Right lobe of liver (tissue), 4 donors: ENCODE data around the gene MAPK12.
"Not testable (repeated sequence)": the region's sequence is repeated elsewhere in the genome, so short reads cannot be mapped to it uniquely, and the experiment has no call there.

Experiments used
- CTCF ChIP-seq, 4 donors: fragments of 200-600 bp in 3 of 4; fragments of 450-650 bp in 1 of 4; IDR thresholded peaks; one replicate each; pipeline versions ENCODE4 v1.5.1 to v1.8.0; 2016 to 2022; ENCODE audit warnings: antibody characterized with exemption in 4 of 4, mild to moderate bottlenecking in 2 of 4
- POLR2A ChIP-seq: fragments of 450-650 bp; IDR thresholded peaks from one replicate; pipeline ENCODE4 v1.6.1; 2017; ENCODE audit warnings: antibody characterized with exemption, mild to moderate bottlenecking
- donor health status: DM: no; HTN: no; CAD: no.
- donor health status: DM: no; HTN: no; CAD: no.
- donor health status: DM: no; HTN: yes; CAD: no.

GRCh38 chr22:50204998-50205397 is 56.5 kb downstream of the MAPK12 start:
- not testable (repeated sequence) for TF ChIP-seq CTCF (IDR thresholded peaks at IDR 0.05)
- TF ChIP-seq POLR2A: peak; percentile 76
